ENCODE measurements around the gene ZC3H4. TPM values are rescaled to one million over a fixed set of nuclear protein-coding genes. Genes with fewer than 3 reads are reported as not detected.

ZC3H4 gene
- total and polyA plus RNA-seq, 10 of the 15 experiments (the other 5 are each of a cell fraction or from before 2014, with no cell fraction given) = 5.1 to 86.3 (median 15.5) TPM

DNA sequence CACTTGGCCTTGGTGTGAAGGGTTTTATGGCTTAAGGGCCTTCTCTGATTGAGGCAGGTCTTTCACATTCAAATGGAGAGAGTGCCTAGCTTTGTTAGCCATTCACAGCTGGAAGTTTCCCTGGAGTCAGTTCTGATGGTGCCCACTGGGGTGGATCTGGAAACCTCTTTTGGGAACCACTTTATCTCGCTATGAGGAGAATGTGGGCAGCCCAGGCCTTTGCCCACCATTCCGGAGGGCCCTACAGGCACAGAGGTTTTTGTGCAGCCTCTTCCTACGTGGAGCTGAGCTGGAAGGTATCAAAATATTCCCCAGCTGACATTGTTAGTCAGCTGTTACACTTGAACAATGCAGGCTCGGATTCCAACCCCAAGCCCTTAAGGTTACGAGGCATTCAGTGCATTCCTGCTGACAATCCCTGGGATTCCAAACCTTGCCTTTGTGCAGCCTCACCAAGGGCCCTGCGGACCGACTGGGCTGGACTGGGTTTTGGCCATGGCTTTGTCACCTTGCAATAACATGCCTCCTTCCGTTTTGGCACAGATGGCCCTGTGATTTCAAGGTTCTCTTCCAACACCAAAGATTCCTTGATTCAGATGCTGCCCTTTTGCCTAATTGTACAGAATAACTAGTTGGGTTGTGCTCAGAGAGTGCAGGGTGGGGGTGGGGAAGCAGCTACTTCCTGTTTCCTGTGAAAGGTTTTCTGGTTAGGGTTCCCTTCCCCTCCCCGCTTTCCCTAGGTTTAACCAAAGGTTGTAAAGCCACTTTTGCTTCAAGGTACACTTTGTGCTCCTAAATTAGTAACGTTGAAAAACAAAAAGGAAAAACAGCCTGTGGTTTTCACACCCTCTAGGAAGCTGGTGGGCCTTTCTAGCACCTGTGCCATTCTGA is 44.1 kb upstream of the ZC3H4 start (continued):
- TF ChIP-seq, protein P1, sequence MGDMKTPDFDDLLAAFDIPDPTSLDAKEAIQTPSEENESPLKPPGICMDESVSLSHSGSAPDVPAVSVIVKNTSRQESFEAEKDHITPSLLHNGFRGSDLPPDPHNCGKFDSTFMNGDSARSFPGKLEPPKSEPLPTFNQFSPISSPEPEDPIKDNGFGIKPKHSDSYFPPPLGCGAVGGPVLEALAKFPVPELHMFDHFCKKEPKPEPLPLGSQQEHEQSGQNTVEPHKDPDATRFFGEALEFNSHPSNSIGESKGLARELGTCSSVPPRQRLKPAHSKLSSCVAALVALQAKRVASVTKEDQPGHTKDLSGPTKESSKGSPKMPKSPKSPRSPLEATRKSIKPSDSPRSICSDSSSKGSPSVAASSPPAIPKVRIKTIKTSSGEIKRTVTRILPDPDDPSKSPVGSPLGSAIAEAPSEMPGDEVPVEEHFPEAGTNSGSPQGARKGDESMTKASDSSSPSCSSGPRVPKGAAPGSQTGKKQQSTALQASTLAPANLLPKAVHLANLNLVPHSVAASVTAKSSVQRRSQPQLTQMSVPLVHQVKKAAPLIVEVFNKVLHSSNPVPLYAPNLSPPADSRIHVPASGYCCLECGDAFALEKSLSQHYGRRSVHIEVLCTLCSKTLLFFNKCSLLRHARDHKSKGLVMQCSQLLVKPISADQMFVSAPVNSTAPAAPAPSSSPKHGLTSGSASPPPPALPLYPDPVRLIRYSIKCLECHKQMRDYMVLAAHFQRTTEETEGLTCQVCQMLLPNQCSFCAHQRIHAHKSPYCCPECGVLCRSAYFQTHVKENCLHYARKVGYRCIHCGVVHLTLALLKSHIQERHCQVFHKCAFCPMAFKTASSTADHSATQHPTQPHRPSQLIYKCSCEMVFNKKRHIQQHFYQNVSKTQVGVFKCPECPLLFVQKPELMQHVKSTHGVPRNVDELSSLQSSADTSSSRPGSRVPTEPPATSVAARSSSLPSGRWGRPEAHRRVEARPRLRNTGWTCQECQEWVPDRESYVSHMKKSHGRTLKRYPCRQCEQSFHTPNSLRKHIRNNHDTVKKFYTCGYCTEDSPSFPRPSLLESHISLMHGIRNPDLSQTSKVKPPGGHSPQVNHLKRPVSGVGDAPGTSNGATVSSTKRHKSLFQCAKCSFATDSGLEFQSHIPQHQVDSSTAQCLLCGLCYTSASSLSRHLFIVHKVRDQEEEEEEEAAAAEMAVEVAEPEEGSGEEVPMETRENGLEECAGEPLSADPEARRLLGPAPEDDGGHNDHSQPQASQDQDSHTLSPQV (IDR thresholded peaks at IDR 0.05) = no peak
- TF ChIP-seq, protein P2, sequence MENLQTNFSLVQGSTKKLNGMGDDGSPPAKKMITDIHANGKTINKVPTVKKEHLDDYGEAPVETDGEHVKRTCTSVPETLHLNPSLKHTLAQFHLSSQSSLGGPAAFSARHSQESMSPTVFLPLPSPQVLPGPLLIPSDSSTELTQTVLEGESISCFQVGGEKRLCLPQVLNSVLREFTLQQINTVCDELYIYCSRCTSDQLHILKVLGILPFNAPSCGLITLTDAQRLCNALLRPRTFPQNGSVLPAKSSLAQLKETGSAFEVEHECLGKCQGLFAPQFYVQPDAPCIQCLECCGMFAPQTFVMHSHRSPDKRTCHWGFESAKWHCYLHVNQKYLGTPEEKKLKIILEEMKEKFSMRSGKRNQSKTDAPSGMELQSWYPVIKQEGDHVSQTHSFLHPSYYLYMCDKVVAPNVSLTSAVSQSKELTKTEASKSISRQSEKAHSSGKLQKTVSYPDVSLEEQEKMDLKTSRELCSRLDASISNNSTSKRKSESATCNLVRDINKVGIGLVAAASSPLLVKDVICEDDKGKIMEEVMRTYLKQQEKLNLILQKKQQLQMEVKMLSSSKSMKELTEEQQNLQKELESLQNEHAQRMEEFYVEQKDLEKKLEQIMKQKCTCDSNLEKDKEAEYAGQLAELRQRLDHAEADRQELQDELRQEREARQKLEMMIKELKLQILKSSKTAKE (IDR thresholded peaks at IDR 0.05; ENCODE audit: low read depth, poor library complexity, severe bottlenecking) = no peak
- TF ChIP-seq RUNX3 (IDR thresholded peaks at IDR 0.05; ENCODE audit: low read length) (peak; percentile 62), NR2C1 (IDR thresholded peaks at IDR 0.05) (no peak), ASH2L (IDR thresholded peaks at IDR 0.05; ENCODE audit: borderline replicate concordance, low read depth) (no peak), SMAD1 (IDR thresholded peaks at IDR 0.05; ENCODE audit: low read depth, partially characterized antibody) (no peak), RB1 (IDR thresholded peaks at IDR 0.05; ENCODE audit: borderline replicate concordance) (no peak), CBX3 (IDR thresholded peaks at IDR 0.05; ENCODE audit: borderline replicate concordance, low read depth) (no peak), ETV6 (conservative IDR thresholded peaks at IDR 0.05 in 1 of 2, IDR thresholded peaks at IDR 0.05 in 1 of 2; ENCODE audit: borderline replicate concordance in 1 of 2, low read depth in 1 of 2) (0 out of 4 replicates have a peak, but pooled peaks of 1 of the 2 experiments have one; percentile 25), RFX5 (IDR thresholded peaks at IDR 0.05; ENCODE audit: low read depth, low read length) (no peak), HDGF (IDR thresholded peaks at IDR 0.05) (no peak), CEBPB (IDR thresholded peaks at IDR 0.05; ENCODE audit: borderline replicate concordance in 1 of 2, low read depth in 2 of 2, low read length in 2 of 2) (no peak), RELA (IDR thresholded peaks at IDR 0.05; ENCODE audit: borderline replicate concordance, partially characterized antibody) (no peak), SP1 (IDR thresholded peaks at IDR 0.05; ENCODE audit: low read depth, low read length) (no peak), SREBF2 (IDR thresholded peaks at IDR 0.05; ENCODE audit: low read length) (no peak), CBX5 (IDR thresholded peaks at IDR 0.05; ENCODE audit: low read depth) (no peak), HCFC1 (IDR thresholded peaks at IDR 0.05; ENCODE audit: low read length) (no peak)
- TF ChIP-seq, protein P3, sequence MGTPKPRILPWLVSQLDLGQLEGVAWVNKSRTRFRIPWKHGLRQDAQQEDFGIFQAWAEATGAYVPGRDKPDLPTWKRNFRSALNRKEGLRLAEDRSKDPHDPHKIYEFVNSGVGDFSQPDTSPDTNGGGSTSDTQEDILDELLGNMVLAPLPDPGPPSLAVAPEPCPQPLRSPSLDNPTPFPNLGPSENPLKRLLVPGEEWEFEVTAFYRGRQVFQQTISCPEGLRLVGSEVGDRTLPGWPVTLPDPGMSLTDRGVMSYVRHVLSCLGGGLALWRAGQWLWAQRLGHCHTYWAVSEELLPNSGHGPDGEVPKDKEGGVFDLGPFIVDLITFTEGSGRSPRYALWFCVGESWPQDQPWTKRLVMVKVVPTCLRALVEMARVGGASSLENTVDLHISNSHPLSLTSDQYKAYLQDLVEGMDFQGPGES (IDR thresholded peaks at IDR 0.05) = no peak
- TF ChIP-seq, protein P4, sequence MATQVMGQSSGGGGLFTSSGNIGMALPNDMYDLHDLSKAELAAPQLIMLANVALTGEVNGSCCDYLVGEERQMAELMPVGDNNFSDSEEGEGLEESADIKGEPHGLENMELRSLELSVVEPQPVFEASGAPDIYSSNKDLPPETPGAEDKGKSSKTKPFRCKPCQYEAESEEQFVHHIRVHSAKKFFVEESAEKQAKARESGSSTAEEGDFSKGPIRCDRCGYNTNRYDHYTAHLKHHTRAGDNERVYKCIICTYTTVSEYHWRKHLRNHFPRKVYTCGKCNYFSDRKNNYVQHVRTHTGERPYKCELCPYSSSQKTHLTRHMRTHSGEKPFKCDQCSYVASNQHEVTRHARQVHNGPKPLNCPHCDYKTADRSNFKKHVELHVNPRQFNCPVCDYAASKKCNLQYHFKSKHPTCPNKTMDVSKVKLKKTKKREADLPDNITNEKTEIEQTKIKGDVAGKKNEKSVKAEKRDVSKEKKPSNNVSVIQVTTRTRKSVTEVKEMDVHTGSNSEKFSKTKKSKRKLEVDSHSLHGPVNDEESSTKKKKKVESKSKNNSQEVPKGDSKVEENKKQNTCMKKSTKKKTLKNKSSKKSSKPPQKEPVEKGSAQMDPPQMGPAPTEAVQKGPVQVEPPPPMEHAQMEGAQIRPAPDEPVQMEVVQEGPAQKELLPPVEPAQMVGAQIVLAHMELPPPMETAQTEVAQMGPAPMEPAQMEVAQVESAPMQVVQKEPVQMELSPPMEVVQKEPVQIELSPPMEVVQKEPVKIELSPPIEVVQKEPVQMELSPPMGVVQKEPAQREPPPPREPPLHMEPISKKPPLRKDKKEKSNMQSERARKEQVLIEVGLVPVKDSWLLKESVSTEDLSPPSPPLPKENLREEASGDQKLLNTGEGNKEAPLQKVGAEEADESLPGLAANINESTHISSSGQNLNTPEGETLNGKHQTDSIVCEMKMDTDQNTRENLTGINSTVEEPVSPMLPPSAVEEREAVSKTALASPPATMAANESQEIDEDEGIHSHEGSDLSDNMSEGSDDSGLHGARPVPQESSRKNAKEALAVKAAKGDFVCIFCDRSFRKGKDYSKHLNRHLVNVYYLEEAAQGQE (IDR thresholded peaks at IDR 0.05; ENCODE audit: low read depth, low read length) = no peak

Measured in GM12878 (cell line).